HepG2 (cell line): ENCODE data around the gene ACCSL.

Source experiments
- CBX2 ChIP-seq, 2 experiments: fragments of 200-600 bp in 1 of 2; sonication (generic); formaldehyde crosslinking in 1 of 2; IDR thresholded peaks; 2 replicates each; pipeline versions ENCODE4 v1.7.0 to v1.8.1; 2018 to 2022; ENCODE audit warnings: low read depth in 2 of 2, low read length in 1 of 2, mild to moderate bottlenecking in 1 of 2, missing genetic modification reagents in 1 of 2
- FOXK2 ChIP-seq: fragments of 450-650 bp; IDR thresholded peaks from 2 replicates; pipeline ENCODE4 v1.6.1; 2016
- RAD21 ChIP-seq: fragments of 450-650 bp; formaldehyde crosslinking; IDR thresholded peaks from 2 replicates; pipeline ENCODE4 v1.5.0; 2020; ENCODE audit warnings: mild to moderate bottlenecking
- SAP130 ChIP-seq: IDR thresholded peaks from 2 replicates; pipeline ENCODE4 v1.6.1; 2016; ENCODE audit warnings: low read depth
- TAF1 ChIP-seq: sonication (generic); formaldehyde crosslinking; IDR thresholded peaks from 2 replicates; pipeline ENCODE4 v1.4.0; 2020; ENCODE audit warnings: missing genetic modification reagents
- TF ChIP-seq, protein P1 (sequence below): sonication (generic); formaldehyde crosslinking; IDR thresholded peaks from 2 replicates; pipeline ENCODE4 v1.4.0; 2020; ENCODE audit warnings: missing genetic modification reagents
- TF ChIP-seq, protein P2 (sequence below): sonication (generic); formaldehyde crosslinking; IDR thresholded peaks from 2 replicates; pipeline ENCODE4 v1.5.0; 2020; ENCODE audit warnings: mild to moderate bottlenecking, missing genetic modification reagents
- TF ChIP-seq, protein P3 (sequence below): fragments of 450-650 bp; IDR thresholded peaks from 2 replicates; pipeline ENCODE4 v1.6.1; 2017; ENCODE audit warnings: mild to moderate bottlenecking
- TF ChIP-seq, protein P4 (sequence below): sonication (generic); formaldehyde crosslinking; IDR thresholded peaks from 2 replicates; pipeline ENCODE4 v1.8.1; 2023; ENCODE audit warnings: mild to moderate bottlenecking, missing genetic modification reagents, borderline replicate concordance

DNA sequence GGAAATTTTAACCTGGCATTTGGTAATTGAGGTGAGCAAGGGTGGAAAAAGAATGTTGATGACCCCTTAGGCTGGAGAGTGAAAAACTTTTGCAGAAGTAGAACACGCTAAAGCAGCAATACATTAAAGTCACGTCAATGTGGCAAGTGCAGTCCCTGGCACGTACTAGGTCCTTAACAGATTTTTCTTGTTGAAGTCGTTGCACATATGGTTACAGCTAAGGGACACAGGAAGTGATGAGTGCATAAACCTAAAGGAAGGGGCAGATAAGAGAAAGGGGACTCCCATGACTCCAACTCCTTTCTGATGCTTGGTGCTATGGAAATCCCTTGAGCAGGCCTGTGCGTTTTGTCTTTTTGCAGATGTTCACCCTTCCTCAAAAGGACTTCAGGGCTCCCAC, 19.5 kb downstream of the ACCSL start:
- TF ChIP-seq CBX2 (IDR thresholded peaks at IDR 0.05; ENCODE audit: low read depth, low read length) (no peak), CBX2 (CRISPR knock-in tag; IDR thresholded peaks at IDR 0.05; ENCODE audit: low read depth) (no peak), FOXK2 (no peak), RAD21 (CRISPR knock-in tag) (no peak), TAF1 (CRISPR knock-in tag) (no peak), SAP130 (CRISPR knock-in tag) (no peak)
- TF ChIP-seq, protein P1, sequence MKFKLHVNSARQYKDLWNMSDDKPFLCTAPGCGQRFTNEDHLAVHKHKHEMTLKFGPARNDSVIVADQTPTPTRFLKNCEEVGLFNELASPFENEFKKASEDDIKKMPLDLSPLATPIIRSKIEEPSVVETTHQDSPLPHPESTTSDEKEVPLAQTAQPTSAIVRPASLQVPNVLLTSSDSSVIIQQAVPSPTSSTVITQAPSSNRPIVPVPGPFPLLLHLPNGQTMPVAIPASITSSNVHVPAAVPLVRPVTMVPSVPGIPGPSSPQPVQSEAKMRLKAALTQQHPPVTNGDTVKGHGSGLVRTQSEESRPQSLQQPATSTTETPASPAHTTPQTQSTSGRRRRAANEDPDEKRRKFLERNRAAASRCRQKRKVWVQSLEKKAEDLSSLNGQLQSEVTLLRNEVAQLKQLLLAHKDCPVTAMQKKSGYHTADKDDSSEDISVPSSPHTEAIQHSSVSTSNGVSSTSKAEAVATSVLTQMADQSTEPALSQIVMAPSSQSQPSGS = no peak
- TF ChIP-seq, protein P2, sequence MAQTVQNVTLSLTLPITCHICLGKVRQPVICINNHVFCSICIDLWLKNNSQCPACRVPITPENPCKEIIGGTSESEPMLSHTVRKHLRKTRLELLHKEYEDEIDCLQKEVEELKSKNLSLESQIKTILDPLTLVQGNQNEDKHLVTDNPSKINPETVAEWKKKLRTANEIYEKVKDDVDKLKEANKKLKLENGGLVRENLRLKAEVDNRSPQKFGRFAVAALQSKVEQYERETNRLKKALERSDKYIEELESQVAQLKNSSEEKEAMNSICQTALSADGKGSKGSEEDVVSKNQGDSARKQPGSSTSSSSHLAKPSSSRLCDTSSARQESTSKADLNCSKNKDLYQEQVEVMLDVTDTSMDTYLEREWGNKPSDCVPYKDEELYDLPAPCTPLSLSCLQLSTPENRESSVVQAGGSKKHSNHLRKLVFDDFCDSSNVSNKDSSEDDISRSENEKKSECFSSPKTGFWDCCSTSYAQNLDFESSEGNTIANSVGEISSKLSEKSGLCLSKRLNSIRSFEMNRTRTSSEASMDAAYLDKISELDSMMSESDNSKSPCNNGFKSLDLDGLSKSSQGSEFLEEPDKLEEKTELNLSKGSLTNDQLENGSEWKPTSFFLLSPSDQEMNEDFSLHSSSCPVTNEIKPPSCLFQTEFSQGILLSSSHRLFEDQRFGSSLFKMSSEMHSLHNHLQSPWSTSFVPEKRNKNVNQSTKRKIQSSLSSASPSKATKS (CRISPR knock-in tag) = no peak
- TF ChIP-seq, protein P3, sequence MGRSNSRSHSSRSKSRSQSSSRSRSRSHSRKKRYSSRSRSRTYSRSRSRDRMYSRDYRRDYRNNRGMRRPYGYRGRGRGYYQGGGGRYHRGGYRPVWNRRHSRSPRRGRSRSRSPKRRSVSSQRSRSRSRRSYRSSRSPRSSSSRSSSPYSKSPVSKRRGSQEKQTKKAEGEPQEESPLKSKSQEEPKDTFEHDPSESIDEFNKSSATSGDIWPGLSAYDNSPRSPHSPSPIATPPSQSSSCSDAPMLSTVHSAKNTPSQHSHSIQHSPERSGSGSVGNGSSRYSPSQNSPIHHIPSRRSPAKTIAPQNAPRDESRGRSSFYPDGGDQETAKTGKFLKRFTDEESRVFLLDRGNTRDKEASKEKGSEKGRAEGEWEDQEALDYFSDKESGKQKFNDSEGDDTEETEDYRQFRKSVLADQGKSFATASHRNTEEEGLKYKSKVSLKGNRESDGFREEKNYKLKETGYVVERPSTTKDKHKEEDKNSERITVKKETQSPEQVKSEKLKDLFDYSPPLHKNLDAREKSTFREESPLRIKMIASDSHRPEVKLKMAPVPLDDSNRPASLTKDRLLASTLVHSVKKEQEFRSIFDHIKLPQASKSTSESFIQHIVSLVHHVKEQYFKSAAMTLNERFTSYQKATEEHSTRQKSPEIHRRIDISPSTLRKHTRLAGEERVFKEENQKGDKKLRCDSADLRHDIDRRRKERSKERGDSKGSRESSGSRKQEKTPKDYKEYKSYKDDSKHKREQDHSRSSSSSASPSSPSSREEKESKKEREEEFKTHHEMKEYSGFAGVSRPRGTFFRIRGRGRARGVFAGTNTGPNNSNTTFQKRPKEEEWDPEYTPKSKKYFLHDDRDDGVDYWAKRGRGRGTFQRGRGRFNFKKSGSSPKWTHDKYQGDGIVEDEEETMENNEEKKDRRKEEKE = no peak
- TF ChIP-seq, protein P4, sequence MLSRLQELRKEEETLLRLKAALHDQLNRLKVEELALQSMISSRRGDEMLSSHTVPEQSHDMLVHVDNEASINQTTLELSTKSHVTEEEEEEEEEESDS (CRISPR knock-in tag) = no peak
